OCI-M1 (cell line): ENCODE data around the gene CERCAM.
A peak's percentile ranks its signal among the peaks of the same experiment; 100 is the strongest.
"Not testable (repeated sequence)": the region's sequence is repeated elsewhere in the genome, so short reads cannot be mapped to it uniquely, and the experiment has no call there.

Source experiments
- DNase-seq: peaks from one replicate; lab custom pipeline; 2025; lab: John Stamatoyannopoulos, UW

CERCAM gene

DNA sequence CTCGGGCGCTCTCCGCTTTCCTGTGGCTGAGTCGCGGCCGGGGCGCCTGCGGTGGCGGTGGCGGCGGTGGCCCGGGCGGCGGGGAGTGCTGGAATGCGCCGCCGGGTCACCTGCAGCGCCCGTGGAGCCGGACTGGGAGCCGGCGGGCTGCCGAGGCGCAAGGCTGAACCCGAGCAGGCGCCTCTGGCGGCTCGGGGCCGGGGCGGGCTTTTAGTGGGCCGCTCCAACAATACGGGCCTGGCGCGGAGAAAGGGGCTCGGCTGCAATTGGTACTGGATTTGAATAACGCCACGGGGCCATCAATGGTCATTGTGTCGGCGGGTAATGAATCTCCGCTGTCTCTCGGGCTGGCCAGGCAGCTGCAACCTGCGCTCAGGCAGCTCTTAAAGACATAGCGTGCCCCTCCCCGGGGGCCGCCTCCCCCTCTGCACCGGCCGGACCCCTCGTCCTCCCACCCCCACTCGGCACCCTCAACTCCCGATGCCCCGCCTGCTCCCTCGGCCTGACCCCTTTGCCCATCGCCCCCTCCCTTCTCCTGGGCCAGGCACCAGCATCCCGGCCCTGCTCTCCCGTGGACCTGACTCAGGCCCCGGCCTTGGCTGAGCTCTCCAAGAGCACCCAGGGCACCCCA is 27.4 kb upstream of the CERCAM start:
- no peak for DNase-seq

DNA sequence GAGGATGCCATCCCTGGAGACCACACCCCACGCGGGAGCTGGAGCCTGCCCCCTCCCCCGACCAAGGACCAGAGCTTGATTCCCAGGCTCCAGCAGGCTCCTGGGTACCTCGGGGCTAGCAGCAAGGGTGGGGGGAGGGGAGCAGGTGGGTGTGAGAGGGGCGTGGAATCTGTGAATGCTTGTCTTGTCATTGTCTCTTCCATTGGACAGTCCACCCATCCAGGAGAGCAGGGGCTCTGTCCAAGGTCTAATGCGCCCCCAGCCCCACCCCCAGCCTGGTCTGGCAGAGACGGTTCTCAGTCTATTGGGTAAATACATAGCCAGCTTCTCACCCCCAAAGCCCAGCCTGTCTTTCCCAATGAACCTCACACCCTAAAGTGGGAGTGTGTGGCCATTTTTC is 26.7 kb upstream of the CERCAM start:
- DNase-seq: no peak

DNA sequence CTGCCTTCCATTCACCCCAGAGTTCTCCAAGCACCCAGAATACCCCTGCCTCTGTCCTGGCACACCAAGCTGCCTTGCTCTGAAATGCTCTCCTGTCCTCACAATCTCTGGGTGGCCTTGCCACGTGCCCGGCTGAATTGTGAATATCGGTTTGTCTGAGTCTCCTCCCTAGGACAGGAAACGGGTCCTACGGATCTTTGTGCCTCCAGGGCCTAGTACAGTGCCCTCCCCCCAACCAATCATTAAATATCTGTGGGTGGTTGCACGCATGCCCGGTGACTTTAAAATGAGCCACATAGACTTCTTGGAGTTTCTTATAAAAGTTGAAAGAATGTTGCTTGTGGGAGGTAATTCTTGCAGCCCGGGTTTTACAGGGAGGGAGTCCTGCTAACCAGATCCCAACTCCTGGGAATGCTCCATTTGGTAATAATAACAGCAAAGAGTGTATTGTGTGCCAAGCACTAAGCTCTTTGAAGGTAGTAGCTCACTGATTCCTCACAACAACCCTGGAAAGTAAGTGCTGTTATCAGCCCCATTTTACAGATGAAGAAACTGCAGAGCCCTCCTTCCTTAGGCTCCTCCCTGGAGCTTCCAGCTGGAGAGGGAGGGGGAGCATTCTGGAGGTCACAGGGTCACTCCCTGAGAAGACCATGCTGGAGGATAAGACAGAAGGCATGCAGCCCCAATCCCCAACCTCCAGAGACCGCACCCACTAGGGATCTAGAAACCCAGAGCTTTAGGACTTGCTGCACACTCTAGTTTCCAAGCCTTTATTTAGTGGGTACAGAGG is 26.1 kb upstream of the CERCAM start:
- no peak for DNase-seq

DNA sequence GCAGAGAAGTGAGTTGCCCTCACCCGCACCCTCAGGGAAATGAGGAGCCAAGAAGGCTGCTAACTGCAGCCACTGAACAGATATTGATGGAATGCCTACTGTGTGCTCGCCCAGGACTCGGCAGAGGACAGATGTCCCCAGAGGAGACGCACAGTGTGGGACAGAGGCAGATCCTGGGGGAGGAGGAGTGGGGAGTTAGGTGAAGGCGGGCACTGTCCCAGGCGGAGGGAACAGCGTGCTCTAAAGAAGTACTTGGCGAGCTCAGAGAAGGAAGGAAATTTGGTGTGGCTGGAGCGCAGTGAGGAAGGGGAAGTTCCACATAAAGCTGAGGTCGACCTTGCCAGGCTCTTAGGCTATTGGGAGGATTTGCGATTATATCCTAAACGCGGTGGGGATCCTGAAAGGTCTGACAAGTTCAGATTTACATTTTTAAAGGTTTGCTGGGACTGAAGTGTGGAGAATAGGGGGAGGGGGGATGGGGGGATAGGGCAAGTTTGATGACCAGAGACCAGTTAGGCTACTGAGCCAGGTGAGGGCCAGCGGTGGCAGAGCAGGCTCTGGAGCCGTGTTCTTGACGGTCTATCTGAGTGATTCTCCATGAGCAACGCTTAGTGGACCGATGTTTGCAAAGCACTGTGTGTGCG is 23.6 kb upstream of the CERCAM start:
- peak; percentile 53 for DNase-seq

DNA sequence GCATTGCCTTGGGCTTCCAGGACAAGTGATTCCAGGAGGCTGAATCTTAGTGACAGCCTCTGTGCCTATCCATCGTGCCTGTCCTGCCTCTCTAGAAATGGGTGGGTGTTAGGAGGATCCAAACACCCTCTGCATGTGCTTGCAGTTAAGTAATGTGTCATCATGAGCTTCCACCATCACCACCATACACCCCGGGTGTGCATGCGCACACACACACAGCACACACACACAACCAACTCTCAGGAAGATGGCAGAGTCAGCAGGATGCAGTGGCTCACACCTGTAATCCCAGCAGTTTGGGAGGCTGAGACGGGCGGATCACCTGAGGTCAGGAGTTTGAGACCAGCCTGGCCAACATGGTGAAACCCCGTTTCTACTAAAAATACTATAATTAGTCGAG is 22.8 kb upstream of the CERCAM start:
- no peak for DNase-seq

DNA sequence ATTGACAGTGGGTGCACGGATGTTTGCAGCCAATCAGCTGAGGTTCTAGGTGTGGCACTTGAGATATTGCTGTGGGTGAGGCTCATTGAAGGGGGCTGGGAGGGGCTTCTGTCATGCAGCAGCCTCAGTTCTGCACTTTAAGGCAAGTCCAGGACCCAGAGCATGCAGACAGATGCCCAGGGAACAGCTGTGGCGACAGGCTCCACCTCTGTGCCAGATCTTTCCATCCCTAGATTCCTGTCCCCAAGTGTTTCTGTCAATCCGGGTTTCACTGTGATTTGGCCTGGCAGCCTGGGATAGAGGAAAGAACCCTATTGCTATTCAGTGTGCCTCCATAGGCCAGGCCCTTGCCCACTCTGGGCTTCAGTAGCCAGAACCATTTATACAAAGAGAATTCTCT is 20.8 kb upstream of the CERCAM start:
- DNase-seq: no peak

DNA sequence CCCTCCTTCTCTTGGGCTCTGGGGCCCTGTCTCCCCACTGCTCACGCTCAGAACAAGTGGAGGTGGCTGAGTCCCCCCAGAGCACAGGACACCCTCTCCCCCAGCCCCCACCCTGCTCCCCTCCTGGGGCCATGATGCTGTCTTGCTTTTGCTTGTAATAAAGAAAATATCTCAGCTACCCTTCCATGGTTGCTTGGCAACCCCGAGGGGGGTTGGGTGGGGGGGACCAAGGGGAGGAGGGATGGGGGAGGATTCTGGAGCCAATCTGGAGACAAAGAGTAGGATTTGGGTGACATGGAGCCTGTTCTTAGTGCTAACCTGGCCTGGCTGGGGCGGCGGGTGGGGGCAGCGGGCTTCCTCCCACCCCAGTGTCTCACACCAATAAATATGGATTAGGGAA is 16.1 kb upstream of the CERCAM start:
- no peak for DNase-seq

DNA sequence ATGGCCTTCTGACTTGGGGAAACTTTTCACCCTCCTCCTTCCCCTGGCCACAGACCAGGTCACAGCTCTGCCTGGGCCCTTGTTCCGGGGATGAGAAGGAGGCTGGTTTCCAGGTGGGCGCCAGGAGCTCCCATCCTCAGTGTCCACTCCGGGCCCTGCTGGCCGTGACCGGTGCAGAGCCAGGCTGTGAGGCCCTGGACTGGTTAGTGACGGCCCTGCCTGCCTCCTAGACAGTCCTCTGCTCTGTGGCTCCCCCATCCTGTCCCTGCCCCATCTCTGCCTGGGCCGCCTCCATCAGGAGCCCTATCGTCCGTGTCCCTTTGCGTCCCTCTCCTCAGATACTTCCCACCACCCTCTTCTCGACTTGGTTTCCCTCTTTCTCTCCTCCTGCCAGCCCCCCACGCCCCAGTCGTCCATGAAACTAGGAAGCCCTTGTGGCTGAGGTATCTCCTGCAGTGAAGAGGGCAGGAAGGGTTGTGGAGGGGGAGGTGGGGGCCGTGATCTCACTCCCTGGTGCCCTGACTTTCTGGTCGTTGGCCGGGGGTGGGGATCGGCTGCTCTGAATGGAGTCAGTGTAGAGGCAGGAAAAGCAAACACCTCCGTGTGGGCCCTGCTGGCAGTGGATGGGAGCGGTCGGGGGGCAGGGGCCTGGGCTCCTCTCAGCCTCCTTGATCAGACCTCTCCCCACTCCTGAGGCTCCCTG is 15.4 kb upstream of the CERCAM start:
- DNase-seq: no peak

DNA sequence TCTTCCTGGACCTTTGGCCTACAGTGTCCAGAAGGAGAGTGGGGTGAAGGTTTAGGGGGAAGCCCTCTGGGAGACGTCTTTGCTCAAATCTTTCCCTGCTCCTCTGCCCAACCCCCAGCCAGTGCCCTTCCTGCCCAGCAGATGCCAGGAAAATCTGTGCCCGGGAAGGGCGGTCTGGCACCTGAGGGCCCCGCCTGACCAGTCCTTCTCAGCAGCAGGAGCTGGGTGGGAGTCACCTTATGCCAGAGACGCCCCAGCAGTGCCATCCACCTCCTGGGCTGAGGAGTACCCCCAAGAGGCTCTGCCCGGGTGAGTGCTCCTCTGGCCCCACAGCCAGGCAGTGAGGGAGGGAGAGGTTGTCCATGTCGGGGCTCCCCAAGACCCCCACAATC is 14.9 kb upstream of the CERCAM start:
- no peak for DNase-seq

DNA sequence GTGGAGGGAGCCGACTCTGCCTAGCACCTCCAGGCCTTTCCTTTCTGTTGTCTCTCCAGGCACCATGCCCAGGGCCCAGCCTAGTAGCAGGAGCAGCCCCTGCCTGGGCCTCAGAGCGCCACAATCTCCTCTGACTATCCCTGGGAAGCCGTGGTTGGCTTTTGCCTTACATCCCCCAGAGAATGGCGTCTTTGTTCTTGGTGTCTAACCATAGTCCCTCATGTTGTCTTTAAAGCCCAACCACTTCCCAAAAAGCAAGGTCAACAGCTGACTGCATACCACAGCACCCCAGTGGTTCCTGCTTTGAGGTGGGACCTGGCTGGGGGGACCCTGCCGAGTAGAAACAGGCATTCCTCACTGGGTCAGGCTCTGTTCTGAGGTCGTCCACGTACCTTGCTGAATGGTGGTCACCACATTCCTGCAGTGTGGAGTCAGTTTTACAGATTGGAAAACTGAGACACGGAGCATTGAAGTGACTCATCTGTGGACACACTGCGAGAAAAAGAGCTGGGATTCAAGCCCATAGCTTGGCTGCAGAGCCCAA is 13.7 kb upstream of the CERCAM start:
- DNase-seq: no peak

DNA sequence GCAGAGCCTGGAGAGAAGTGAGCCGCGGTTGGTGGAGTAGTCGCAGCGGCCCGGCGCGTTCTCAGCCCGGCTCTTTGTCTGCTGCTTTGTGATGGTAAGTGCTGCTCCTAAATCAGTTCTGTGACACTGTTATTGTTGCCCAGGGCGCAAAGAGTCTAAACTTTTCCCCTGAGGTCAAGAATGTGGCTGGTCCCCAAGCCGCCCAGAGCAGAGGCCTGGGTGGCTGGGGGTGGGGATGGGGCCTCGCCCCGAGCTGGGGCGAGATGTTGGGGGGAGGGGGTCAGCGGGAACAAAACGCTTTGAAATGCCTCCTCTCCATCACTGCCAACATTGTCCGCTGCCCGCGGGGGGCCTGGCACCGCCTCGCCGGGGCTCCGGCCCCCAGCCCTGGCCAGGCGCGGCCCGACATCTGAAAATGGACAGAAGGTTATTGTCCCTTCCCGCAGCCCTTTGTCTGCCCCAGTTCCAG is 11.7 kb upstream of the CERCAM start:
- no peak for DNase-seq

DNA sequence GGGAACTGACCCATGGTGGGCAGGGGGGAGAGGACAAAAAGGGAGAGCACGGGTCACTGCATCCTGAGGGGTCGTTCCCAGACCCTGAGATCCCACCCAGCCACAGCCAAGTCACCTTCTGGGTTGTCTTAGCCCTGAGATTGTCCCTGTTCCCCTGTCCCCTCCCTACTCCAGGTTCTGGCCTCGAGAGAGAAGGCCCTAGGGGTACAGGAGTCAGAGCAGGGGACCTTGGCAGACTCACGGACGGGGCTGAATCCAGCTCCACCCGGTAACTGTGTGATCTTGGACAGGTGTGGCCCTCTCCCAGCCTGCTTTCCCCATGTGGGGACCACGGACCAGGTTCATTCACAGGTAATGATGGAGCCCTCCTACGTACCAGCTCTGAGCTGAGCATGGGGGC is 11.2 kb upstream of the CERCAM start:
- DNase-seq: no peak

DNA sequence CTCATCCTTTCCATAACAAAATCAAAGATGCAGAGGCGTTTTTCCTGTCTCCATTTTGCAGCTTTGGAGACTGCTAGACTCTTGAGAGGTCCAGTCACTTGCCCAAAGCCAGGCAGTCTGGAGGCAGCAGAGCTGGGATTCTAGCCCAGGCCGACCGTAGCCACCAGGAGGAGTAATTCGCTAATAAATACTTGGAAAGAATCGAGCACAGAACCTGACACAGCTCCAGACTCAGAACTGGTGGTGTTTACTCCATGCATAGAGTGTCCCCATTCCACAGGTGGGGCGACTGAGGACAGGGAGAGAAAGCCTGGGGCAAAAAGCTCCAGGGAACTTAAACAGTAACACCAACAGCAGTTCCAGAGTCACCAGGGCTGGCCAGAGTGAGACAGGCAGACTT is 10.7 kb upstream of the CERCAM start:
- peak; percentile 28 for DNase-seq

DNA sequence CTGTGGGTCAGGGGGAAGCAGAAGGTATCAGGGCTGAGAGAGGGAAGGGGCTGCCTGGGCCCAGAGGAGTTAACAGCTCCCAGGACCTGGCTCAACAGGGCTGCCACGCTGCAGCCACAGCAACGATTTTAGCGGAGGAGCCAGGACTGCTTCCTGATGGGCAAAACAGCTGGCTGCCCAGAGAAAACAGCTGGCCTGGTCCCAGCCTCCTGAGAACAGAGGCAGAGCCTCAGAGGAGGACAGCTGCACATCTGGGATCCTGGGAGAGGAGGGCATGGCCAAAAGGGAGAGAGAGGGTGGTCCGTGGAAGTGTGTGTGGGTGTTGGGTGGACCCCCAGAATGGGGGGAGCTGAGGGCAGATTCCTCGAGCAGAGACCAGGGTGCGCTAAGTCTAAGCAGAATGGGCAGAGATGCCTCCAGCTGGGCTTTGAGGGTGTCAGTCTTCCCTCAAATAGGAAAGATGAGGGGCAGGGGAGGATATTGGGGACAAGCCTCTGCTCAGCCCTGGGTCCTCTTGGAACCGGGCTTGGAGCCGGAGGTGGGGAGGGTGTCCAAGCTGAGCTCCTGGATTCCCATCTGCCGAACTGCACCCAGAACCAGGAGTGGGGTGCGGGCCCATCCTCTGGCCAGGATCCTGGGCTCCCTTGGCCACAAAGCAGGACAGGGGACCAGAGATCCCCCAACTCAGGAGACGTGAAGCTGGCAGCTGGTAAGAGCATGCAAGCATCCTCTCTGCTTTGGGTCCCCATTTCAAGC is 9.1 kb upstream of the CERCAM start:
- no peak for DNase-seq

DNA sequence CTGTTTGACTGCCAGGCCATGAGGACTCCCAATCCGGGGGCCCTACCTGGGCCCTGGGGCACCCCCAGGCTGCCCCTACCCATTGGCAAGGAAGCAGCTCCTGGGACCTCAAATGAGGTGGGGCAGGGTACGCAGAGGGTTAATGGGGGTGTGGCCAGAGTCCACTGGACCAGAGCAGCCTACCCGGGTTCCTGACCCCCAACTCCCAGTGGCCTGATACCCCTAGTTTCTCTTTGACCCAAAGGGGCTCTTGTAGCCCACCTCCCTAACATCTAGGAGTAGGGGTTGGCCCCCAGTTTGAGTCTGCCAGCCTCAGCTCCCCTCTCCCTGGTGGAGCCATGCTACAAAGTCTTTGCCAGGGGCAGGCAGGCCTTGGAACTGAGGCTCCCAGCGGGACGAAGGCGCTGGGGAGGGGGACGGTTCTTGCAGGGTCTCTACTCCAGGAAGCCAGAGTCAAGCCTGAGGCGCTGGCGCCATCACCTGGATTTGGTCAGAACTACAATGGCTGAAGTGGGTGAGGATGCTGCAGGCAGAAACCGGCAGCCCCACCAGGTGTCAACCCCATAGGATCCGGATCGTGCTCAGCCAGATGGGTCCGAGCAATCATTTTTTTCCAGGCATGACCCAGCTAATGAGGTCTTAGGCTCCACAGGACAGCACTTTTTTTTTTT is 8.4 kb upstream of the CERCAM start:
- DNase-seq: peak; percentile 79

DNA sequence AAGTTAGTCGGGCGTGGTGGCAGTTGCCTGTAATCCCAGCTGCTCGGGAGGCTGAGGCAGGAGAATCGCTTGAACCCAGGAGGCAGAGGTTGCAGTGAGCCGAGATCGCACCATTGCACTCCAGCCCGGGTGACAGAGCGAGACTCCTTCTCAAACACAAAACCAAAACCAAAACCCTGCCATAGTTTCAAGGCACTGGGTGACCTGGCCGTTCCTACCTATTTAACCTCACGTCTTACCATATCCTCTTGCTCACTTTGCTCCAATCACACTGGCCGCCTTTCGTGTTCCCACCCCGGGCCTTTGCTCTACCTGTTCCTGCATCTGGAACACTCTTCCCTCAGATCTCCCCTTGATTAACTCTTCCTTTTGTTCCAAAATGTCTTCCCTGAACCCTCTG is 6.9 kb upstream of the CERCAM start:
- DNase-seq: not testable (repeated sequence)

DNA sequence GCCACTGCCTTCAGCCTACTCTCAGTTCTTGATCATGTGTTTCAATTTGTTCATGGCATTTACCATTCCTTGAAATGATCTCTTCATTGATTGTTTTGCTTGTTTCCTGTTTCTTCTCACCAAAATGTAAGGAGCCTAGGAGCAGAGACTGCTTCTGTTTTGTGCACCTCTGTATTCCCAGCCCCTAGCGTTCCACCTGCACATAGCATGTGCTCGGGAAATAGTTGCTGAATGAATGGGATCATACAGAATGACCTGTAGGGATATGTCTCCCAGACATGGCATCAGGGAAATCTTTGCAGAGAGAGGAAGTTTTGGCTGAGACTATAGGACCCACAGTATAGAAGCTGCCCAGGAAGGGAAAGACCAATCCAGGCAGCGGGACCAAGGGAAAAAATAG is 6.2 kb upstream of the CERCAM start:
- no peak for DNase-seq

DNA sequence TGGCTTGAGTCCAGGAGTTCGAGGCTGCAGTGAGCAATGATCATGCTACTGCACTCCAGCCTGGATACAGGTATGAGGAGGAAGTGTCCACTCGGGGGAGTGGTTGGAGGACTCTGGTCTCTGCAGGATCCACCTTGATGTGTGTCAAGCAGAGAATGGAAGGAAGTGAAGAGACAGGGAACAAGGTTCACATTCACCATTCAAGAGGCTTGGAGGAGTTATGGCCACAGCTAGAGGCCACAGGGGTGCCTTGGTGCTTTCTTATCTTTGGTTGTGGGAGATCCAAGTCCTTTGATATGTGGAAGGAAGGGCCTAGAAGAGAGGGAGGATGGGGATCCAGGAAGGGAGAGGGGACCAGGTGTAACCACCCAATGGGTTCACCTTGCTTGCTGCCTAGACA is 5.4 kb upstream of the CERCAM start:
- DNase-seq: no peak

DNA sequence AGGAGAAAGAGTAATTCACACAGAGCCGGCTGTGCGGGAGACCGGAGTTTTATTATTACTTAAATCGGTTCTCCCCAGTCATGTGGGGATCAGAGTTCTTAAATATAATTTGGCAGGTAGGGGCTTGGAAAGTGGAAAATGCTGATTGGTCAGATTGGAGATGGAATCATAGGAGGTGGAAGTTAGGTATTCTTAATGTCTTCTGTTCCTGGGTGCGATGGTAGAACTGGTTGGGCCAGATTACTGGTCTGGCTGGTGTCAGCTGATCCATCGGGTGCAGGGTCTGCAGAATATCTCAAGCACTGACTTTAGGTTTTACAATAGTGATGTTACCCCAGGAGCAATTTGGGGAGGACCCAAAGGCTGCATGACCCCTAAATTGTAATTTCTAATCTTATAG is 4.6 kb upstream of the CERCAM start:
- no peak for DNase-seq

DNA sequence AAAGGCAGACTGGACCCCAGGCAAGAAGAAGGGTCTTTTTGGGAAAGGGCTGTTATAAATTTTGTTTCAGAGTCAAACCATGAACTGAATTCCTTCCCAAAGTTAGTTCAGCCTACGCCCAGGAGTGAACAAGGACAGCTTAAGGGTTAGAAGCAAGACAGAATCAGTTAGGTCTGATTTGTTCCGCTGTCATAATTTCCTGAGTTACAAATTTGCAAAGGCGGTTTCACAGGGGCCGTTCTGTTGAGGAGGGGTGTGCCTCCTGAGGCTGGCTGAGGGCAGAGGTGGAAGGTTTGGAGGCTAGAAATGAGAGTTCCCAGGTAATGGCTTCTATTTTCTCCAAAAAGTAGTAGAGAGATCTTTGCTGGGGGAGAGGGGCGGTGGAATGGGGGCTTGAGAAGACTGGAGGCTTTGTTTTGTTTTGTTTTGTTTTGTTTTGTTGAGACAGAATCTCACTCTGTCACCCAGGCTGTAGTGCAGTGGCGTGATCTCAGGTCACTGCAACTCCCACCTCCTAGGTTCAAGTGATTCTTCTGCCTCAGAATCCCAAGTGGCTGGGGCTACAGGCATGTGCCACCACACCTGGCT is 4.1 kb upstream of the CERCAM start:
- DNase-seq: no peak
